GM12891 (cell line): ENCODE results near the gene CENPS.
"Not testable (repeated sequence)": the region's sequence is repeated elsewhere in the genome, so short reads cannot be mapped to it uniquely, and the experiment has no call there.

Experiments used
- DNase-seq: peaks from one replicate; pipeline ENCODE4 v3.0.0; 2011; ENCODE audit warnings: low spot score; ENCODE audit not compliant: insufficient read length
- FAIRE-seq: peaks from 2 replicates; lab custom pipeline; 2011; peaks lifted over from hg19 to GRCh38; lab: Jason Lieb, UNC
- PAX5 ChIP-seq: IDR thresholded peaks from 2 replicates; pipeline ENCODE4 v1.6.1; 2011; ENCODE audit warnings: low read length, moderate library complexity, mild to moderate bottlenecking; ENCODE audit not compliant: insufficient read depth, severe bottlenecking
- POLR2A ChIP-seq: IDR thresholded peaks from 2 replicates; pipeline ENCODE4 v1.6.1; 2011; ENCODE audit warnings: low read depth, low read length, control low read depth
- POLR2AphosphoS5 ChIP-seq: IDR thresholded peaks from 2 replicates; pipeline ENCODE4 v1.6.1; 2011; ENCODE audit warnings: low read depth, low read length, control low read depth
- POU2F2 ChIP-seq: IDR thresholded peaks from 2 replicates; pipeline ENCODE4 v1.6.1; 2011; ENCODE audit warnings: low read depth, mild to moderate bottlenecking, control low read depth, low read length, moderate library complexity
- SPI1 ChIP-seq: IDR thresholded peaks from 2 replicates; pipeline ENCODE4 v1.6.1; 2011; ENCODE audit warnings: low read depth, low read length, control low read depth
- TAF1 ChIP-seq: IDR thresholded peaks from 2 replicates; pipeline ENCODE4 v1.6.1; 2011; ENCODE audit warnings: low read depth, low read length, control low read depth

The CENPS gene

DNA sequence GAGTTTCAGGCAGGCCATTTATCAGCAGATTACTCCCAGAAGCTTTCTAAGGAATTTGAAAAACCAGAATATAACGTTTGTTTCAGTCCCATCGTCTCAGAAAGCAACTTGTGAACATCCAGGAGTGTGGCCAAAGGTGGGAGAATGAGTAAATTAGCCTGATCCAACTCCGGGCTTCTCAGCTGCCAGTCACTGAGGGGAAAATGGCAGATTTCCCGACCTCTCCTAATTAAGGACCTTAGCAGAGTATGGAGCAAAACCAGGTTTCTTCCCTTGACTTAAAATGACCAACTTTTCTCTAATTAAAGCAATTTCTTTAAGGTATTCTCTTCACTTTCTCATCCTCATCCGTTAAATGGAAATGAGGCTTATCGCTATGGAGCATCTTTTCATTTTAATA lies 20.6 kb downstream of the CENPS start:
- TF ChIP-seq POLR2A (no peak), POU2F2 (no peak), TAF1 (no peak)
- no peak for FAIRE-seq
- no peak for DNase-seq

- DNase-seq (no peak), FAIRE-seq (no peak)
- TF ChIP-seq TAF1, result no peak
- TF ChIP-seq POLR2A, result no peak
- no peak for TF ChIP-seq PAX5
- TF ChIP-seq POLR2AphosphoS5, result no peak
- TF ChIP-seq POU2F2, result no peak
- TF ChIP-seq SPI1, result no peak
Measured at GRCh38 chr1:10451287-10451686, 21.1 kb downstream of the CENPS start.

GRCh38 chr1:10456048-10456447 lies 25.8 kb downstream of the CENPS start:
- FAIRE-seq, result no peak
- TF ChIP-seq POLR2AphosphoS5 (no peak), POU2F2 (no peak), TAF1 (no peak), POLR2A (no peak), SPI1 (no peak), PAX5 (no peak)
- no peak for DNase-seq

- peak; percentile 28 for FAIRE-seq
- no peak for DNase-seq
- no peak for TF ChIP-seq POLR2A
- TF ChIP-seq SPI1, result no peak
- TF ChIP-seq PAX5, result no peak
- no peak for TF ChIP-seq TAF1
- TF ChIP-seq POU2F2, result no peak
- TF ChIP-seq POLR2AphosphoS5, result no peak
Measured at GRCh38 chr1:10456661-10457060, 26.4 kb downstream of the CENPS start.

- FAIRE-seq, DNase-seq: not testable (repeated sequence)
Measured at GRCh38 chr1:10457462-10457861, 27.2 kb downstream of the CENPS start.

GRCh38 chr1:10457875-10458274 lies 27.6 kb downstream of the CENPS start:
- FAIRE-seq (peak; percentile 26), DNase-seq (no peak)
- TF ChIP-seq POLR2A (no peak), POU2F2 (no peak), PAX5 (no peak), TAF1 (no peak), SPI1 (no peak), POLR2AphosphoS5 (no peak)

GRCh38 chr1:10459184-10459583 lies 29.0 kb downstream of the CENPS start:
- DNase-seq (no peak), FAIRE-seq (no peak)

DNA sequence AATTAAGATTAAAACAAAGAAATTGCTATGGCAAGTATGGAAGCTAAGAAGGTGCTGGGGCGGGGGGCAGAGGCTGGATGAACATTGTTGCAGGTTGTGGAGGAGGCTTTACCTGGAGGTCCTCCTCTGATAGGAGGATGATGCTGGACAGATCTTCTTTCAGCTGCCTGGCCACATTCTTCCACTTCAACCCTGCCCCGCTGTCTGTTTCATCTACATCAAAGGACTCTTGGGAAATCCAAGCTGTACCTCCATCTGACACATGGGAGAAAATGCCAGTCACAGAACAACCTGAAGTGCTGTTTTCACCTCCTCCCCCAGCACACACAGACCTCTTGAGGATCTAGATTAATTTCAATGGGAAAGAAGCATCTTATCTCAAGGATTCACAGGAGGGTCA lies 36.8 kb downstream of the CENPS start:
- no peak for FAIRE-seq
- DNase-seq, result no peak
- TF ChIP-seq SPI1 (no peak), POLR2AphosphoS5 (no peak), POLR2A (no peak), PAX5 (no peak)

More at GRCh38 chr1:10459184-10459583, 29.0 kb downstream of the CENPS start:
- TF ChIP-seq SPI1 (no peak), TAF1 (no peak), POLR2A (no peak), POLR2AphosphoS5 (no peak), PAX5 (no peak), POU2F2 (no peak)

DNA sequence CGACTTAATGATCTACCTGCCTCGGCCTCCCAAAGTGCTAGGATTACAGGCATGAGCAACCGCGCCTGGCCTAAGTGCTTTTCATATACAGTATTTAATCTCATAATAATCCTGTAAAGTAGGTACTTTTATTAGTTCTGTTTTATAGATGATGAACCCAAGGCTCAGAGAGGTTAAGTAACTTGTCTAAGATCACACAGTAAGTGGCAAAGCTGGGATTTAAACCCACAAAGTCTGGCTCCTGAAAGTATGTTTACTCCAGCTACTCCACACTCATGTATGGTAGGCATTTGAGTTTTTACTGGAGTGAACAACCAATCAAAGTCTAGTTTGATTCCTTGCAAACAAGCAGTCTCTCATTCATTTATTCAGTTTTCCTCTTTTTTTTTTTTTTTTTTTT lies 39.8 kb downstream of the CENPS start:
- FAIRE-seq, result no peak
- no peak for DNase-seq
- TF ChIP-seq POU2F2 (no peak), POLR2A (no peak), POLR2AphosphoS5 (no peak), SPI1 (no peak), PAX5 (no peak), TAF1 (no peak)

DNA sequence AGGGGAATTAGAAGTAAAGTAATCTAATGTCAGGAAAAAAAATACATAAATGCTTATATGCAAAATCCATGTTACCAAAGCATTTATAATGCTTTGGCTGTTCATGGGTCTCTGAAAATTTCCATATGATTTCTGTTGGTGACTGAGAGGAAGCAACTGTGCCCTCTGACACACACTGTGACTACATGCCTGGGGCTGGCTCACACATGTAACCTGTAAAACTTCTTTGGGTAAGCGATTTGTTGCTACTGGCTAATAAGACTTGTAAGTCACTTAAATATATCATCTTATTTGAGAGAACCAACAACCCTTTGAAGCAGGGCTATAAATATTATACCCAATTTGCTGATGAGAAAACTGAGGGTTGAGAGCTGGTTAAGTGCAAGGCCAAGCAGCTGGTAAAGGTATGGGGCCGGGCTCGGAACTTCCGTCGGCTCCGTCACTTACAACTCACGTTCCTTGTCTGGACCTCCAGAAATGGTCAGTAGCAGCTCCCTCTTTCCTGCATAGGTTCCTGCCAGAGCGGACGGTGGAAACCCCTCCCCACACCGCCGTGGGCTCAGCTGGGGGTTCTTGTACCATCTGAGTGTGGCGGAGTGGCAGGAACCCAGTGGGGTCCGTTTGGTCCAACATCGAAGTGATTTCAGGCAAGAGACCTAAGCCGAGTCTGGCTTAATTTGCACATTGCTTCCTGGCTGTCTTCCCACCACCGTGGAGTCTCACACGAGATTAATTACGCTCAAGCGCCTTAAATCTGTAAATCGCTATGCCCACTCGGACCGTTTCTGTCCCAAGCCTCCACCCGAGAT lies 41.4 kb downstream of the CENPS start:
- DNase-seq (no peak), FAIRE-seq (no peak)

More for the DNA sequence above, 41.4 kb downstream of the CENPS start:
- TF ChIP-seq POLR2A, result no peak
- TF ChIP-seq TAF1, result no peak
- TF ChIP-seq POU2F2, result no peak
- TF ChIP-seq POLR2AphosphoS5, result no peak
